ENCODE results near the gene CHIA. TPM values are rescaled to one million over a fixed set of nuclear protein-coding genes. Genes with fewer than 3 reads are reported as not detected.

Gene CHIA
- total RNA-seq, 1 experiment from 2014 or later: not detected

- peaks cover 8% of the 10 kb centered on the region for H3K27me3 ChIP-seq (ENCODE audit: insufficient read depth, low read length)
- no peak overlapping the region for H3K4me2 ChIP-seq (ENCODE audit: low read length)
- RAD21 ChIA-PET (ENCODE audit: low non-redundant PET in 1 of 2, low total read pairs in 2 of 2, uncharacterized antibody in 2 of 2, unreplicated experiment in 2 of 2): no interaction called here
- CTCF ChIA-PET: no interaction called here
- H3K4me3 ChIP-seq (replicated peaks in 1 of 2; ENCODE audit: low read depth in 1 of 2, low read length in 2 of 2): no peak overlapping the region
- H3K36me3 ChIP-seq (ENCODE audit: control insufficient read depth in 1 of 2, insufficient read depth in 2 of 2, low read length in 2 of 2): no peaks in the 10 kb centered on the region
- DNase-seq (ENCODE audit: low read depth, low spot score) (no peak), ATAC-seq (no peak)
- POLR2A ChIA-PET: no interaction called here
- no peaks in the 10 kb centered on the region for H4K20me1 ChIP-seq (ENCODE audit: insufficient read depth)
- H3K27ac ChIP-seq (ENCODE audit: low read depth, low read length): no peak overlapping the region
- H3K4me1 ChIP-seq (ENCODE audit: control insufficient read depth in 1 of 2, insufficient read depth in 2 of 2, low read length in 2 of 2): no peaks in the 10 kb centered on the region
- no peak overlapping the region for H3K9ac ChIP-seq (ENCODE audit: low read length)
- no peaks in the 10 kb centered on the region for H3K9me3 ChIP-seq (ENCODE audit: control insufficient read depth in 1 of 2, insufficient read depth in 1 of 2, low read depth in 1 of 2, low read length in 2 of 2)
- TF ChIP-seq EZH2phosphoT487 (IDR thresholded peaks at IDR 0.05; ENCODE audit: borderline replicate concordance) (no peak), JUND (IDR thresholded peaks at IDR 0.05) (no peak), FOSL1 (IDR thresholded peaks at IDR 0.05; ENCODE audit: low read depth) (no peak), EGR1 (IDR thresholded peaks at IDR 0.05; ENCODE audit: low read depth) (no peak), ZFX (IDR thresholded peaks at IDR 0.05) (no peak), ZBTB33 (IDR thresholded peaks at IDR 0.05; ENCODE audit: extremely low read depth, insufficient replicate concordance, low read length) (no peak), RAD21 (IDR thresholded peaks at IDR 0.05; ENCODE audit: low read depth) (no peak), SRF (IDR thresholded peaks at IDR 0.05; ENCODE audit: low read depth) (no peak), ZNF274 (IDR thresholded peaks at IDR 0.05; ENCODE audit: low read depth, low read length) (no peak), CTCF (IDR thresholded peaks at IDR 0.05 in 2 of 3, conservative IDR thresholded peaks at IDR 0.05 in 1 of 3; ENCODE audit: borderline replicate concordance in 1 of 3, insufficient read depth in 1 of 3, low read depth in 2 of 3, low read length in 2 of 3) (no peak), CEBPB (IDR thresholded peaks at IDR 0.05; ENCODE audit: low read depth) (no peak)
- H3K9me2 ChIP-seq (ENCODE audit: insufficient read depth): no peaks in the 10 kb centered on the region
- H2AFZ ChIP-seq (ENCODE audit: low read depth, low read length, poor library complexity, severe bottlenecking): no peak overlapping the region
- no peaks in the 10 kb centered on the region for H3K79me2 ChIP-seq (ENCODE audit: insufficient read depth, low read length)
- no TSS peak for BruUV-seq (replicated peaks)
- intact Hi-C loops (cut with micrococcal nuclease): no loop called here
Measured at GRCh38 chr1:111270771-111271463, 19.7 kb upstream of the CHIA start.

Measured in HCT116 (cell line).